OCI-LY7 (cell line): Measurements from ENCODE around the gene LRP2. TPM values are rescaled to one million over a fixed set of nuclear protein-coding genes. Genes with fewer than 3 reads are reported as not detected.
"Not testable (repeated sequence)": the region's sequence is repeated elsewhere in the genome, so short reads cannot be mapped to it uniquely, and the experiment has no call there.

Experiments
- BruUV-seq: library from RNA; stranded (reverse); fragments of 400-500 nt; replicated peaks from 2 replicates; lab custom pipeline; 2021; lab: Mats Ljungman, UMichigan
- CTCF ChIA-PET: fragments of 300-600 bp; sonication (Branson Sonifier 250); formaldehyde crosslinking; loops from one replicate; lab custom pipeline; 2022; ENCODE audit warnings: antibody characterized with exemption; ENCODE audit not compliant: unreplicated experiment; lab: Charles Lee
- POLR2A ChIA-PET: fragments of 300-600 bp; sonication (Branson Sonifier 250); formaldehyde crosslinking; loops from one replicate; lab custom pipeline; 2022; ENCODE audit warnings: antibody characterized with exemption; lab: Charles Lee
- DNase-seq: peaks from one replicate; pipeline ENCODE4 v3.0.0-alpha.2; 2015; ENCODE audit warnings: low spot score
- H2AFZ ChIP-seq: fragments of 200-600 bp; sonication (generic), shearing (Covaris generic); 2 replicates; pipeline ENCODE4 v1.6.1; 2014; ENCODE audit warnings: mild to moderate bottlenecking, antibody characterized with exemption, low read length, moderate library complexity
- H3K27ac ChIP-seq: fragments of 200-600 bp; sonication (generic); 2 replicates; pipeline ENCODE4 v1.5.1; 2014; ENCODE audit warnings: mixed run types, low read depth, mild to moderate bottlenecking, moderate library complexity, low read length, inconsistent platforms; ENCODE audit not compliant: poor library complexity, severe bottlenecking
- H3K36me3 ChIP-seq: fragments of 200-600 bp; sonication (generic); 2 replicates; pipeline ENCODE4 v1.6.1; 2014; ENCODE audit warnings: mild to moderate bottlenecking, antibody characterized with exemption, low read length, moderate library complexity, mixed read lengths; ENCODE audit not compliant: insufficient read depth
- H3K4me1 ChIP-seq: fragments of 200-600 bp; sonication (generic); 2 replicates; pipeline ENCODE4 v1.5.1; 2014; ENCODE audit warnings: mild to moderate bottlenecking, low read length; ENCODE audit not compliant: insufficient read depth, poor library complexity, severe bottlenecking
- H3K4me2 ChIP-seq: fragments of 200-600 bp; sonication (generic); 2 replicates; pipeline ENCODE4 v1.6.1; 2014; ENCODE audit warnings: mild to moderate bottlenecking, low read length
- H3K4me3 ChIP-seq: fragments of 200-600 bp; sonication (generic); 2 replicates; pipeline ENCODE4 v1.5.1; 2014; ENCODE audit warnings: mild to moderate bottlenecking, low read depth, low read length; ENCODE audit not compliant: poor library complexity, severe bottlenecking
- H3K79me2 ChIP-seq: fragments of 200-600 bp; sonication (generic); 2 replicates; pipeline ENCODE4 v1.6.1; 2016; ENCODE audit warnings: low read depth, mild to moderate bottlenecking, low read length, moderate library complexity, mixed read lengths; ENCODE audit not compliant: insufficient read depth
- H3K9me2 ChIP-seq: fragments of 200-600 bp; sonication (generic); 2 replicates; pipeline ENCODE4 v1.6.1; 2016; ENCODE audit warnings: mild to moderate bottlenecking, low read length, mixed read lengths; ENCODE audit not compliant: insufficient read depth
- H3K9me3 ChIP-seq: fragments of 200-600 bp; sonication (generic); 2 replicates; pipeline ENCODE4 v1.6.1; 2014; ENCODE audit warnings: mild to moderate bottlenecking, mixed run types, low read length, mixed read lengths
- H4K20me1 ChIP-seq: fragments of 200-600 bp; sonication (generic); 2 replicates; pipeline ENCODE4 v1.6.1; 2014; ENCODE audit warnings: mild to moderate bottlenecking, antibody characterized with exemption, low read length, moderate library complexity, mixed read lengths; ENCODE audit not compliant: insufficient read depth
- EZH2phosphoT487 ChIP-seq: fragments of 200-600 bp; sonication (generic); IDR thresholded peaks from 2 replicates; pipeline ENCODE4 v1.6.1; 2018; ENCODE audit warnings: low read depth, borderline replicate concordance, mild to moderate bottlenecking, mixed run types, antibody characterized with exemption, low read length, moderate library complexity, mixed read lengths
- intact Hi-C: fragments of 100-400 bp; cut with micrococcal nuclease; formaldehyde crosslinking; loops from one replicate; pipeline ENCODE4 v1.10.0; 2022; ENCODE audit not compliant: unreplicated experiment
- total RNA-seq, 2 experiments: library from RNA; depleted of rRNA in 1 of 2; stranded (reverse); fragments of >200 nt in 1 of 2; shearing (Covaris generic) in 1 of 2; gene quantifications; 2 replicates each; pipeline ENCODE4 v1.2.3, GENCODE V29; 2014 to 2022
- TF ChIP-seq, protein P1 (sequence below): fragments of 200-600 bp; sonication (generic); conservative IDR thresholded peaks from 2 replicates; pipeline ENCODE4 v1.5.1; 2014; ENCODE audit warnings: mild to moderate bottlenecking, antibody characterized with exemption, low read length, moderate library complexity, mixed read lengths

Gene LRP2
- total RNA-seq, 2 experiments from 2014 or later, result 0.89 TPM; not detected in 1

DNA sequence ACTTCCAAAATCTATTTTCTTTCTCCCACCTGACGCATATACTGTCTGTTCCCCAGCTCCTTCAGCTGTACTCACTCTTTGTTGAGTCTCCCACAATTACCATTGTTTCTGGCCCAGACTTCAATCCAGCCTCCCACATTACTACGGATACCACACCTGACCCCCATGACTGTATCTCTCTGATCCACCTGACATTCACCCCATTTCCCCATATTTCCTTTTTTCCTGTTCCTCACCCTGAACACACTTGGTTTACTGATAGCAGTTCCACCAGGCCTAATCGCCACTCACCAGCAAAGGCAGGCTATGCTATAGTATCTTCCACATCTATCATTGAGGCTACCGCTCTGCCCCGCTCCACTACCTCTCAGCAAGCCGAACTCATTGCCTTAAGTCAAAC, 228.1 kb downstream of the LRP2 start:
- POLR2A ChIA-PET, intact Hi-C loops, H3K79me2 ChIP-seq, H3K4me3 ChIP-seq, H3K9me3 ChIP-seq, H3K4me2 ChIP-seq, H4K20me1 ChIP-seq, BruUV-seq, H3K36me3 ChIP-seq, CTCF ChIA-PET, H2AFZ ChIP-seq, DNase-seq, H3K9me2 ChIP-seq, H3K27ac ChIP-seq, H3K4me1 ChIP-seq: not testable (repeated sequence)

DNA sequence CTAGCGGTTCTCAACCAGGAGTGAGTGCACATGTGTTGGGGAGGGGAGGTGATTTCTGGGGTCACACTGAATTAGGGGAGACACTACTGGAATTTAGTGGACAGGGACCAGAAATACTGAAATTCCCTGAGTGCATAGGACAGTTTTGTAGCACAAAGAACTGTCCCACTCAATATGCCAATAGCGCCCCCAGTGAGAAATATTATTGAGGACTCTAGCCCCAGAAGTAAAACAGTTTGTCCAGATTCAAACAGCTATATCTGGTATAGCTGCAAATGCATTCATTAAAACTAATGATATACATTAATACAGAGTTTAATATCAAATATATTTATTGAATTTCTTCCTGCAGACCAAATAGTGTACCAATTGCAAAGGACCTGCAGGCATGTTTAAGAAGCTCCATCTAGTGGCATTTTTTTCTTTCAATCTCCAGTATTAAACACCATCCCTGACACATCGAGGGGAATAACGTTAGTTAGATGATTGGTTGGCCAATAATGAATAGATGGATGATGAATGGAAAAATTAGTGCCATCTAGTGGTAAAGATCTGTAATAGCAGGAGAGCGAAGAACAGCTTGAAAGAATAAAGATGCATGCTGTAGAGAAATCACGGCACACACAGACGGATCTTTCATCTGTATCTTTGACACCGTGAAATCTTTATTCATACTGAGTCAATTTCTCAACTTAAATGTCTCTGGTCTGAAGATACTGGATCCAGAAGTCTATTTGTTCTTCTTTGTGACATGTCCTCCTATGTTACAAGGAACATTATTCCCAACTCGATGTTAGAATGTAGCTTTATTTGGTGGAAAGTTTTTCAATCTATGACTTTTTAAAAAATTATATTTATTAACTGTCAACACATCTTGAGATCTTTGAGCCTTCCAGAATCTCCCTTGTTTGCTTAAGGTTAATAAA, 230.5 kb downstream of the LRP2 start:
- no peak overlapping the region for H3K4me3 ChIP-seq
- H3K4me1 ChIP-seq, result no peaks in the 10 kb centered on the region
- no TSS peak for BruUV-seq
- intact Hi-C loops, result loop anchor here (1.0 to 2.0 kb wide), 2 partner anchors 23 to 171 kb away; no protein-coding TSS in a partner anchor
- H3K27ac ChIP-seq, result no peak overlapping the region
- no peak overlapping the region for H2AFZ ChIP-seq
- H3K36me3 ChIP-seq, result no peaks in the 10 kb centered on the region
- no peaks in the 10 kb centered on the region for H3K9me3 ChIP-seq
- TF ChIP-seq, protein P1, sequence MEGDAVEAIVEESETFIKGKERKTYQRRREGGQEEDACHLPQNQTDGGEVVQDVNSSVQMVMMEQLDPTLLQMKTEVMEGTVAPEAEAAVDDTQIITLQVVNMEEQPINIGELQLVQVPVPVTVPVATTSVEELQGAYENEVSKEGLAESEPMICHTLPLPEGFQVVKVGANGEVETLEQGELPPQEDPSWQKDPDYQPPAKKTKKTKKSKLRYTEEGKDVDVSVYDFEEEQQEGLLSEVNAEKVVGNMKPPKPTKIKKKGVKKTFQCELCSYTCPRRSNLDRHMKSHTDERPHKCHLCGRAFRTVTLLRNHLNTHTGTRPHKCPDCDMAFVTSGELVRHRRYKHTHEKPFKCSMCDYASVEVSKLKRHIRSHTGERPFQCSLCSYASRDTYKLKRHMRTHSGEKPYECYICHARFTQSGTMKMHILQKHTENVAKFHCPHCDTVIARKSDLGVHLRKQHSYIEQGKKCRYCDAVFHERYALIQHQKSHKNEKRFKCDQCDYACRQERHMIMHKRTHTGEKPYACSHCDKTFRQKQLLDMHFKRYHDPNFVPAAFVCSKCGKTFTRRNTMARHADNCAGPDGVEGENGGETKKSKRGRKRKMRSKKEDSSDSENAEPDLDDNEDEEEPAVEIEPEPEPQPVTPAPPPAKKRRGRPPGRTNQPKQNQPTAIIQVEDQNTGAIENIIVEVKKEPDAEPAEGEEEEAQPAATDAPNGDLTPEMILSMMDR, result peak; percentile 88
- TF ChIP-seq EZH2phosphoT487, result no peak
- POLR2A ChIA-PET, result interaction anchor here (0.7 to 0.9 kb wide), 2 partner anchors 8 to 37 kb away, joined by 4 read pairs; no protein-coding TSS in a partner anchor
- CTCF ChIA-PET, result interaction anchor here (0.9 to 1.5 kb wide), 3 partner anchors 8 to 90 kb away, joined by 3 to 5 read pairs (median 4); no protein-coding TSS in a partner anchor
- no peaks in the 10 kb centered on the region for H4K20me1 ChIP-seq
- peak; percentile 50 for DNase-seq
- H3K9me2 ChIP-seq, result no peaks in the 10 kb centered on the region
- H3K4me2 ChIP-seq, result no peak overlapping the region
- H3K79me2 ChIP-seq, result no peaks in the 10 kb centered on the region

DNA sequence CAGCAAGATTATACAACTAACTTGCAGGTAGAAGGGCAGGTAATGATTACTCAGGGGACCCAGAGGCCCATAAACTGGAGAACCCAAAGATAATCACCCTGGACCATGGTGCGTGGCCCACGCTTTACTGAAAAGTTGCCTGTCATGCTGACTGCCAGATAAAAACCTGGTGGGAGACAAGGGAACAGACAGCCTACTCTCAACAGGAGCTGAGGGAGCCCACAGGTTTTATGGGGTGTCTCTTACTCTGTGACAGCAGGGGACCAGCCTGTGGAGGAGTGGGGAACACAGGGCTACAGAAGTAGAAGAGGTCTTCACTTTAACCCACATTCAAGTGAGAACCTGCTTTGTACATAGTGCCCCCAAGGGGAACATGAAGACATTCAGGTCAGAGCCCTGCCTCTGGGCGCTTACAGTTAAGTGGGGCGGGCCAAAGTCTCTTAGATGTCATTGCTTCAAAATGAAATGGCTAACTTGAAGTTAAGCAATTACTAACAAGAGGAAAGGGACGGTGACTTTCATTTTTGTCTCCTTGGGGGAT, 232.6 kb downstream of the LRP2 start:
- TF ChIP-seq EZH2phosphoT487, result no peak
- TF ChIP-seq, protein P1, result no peak
- Histone ChIP-seq H3K36me3 (no peaks in the 10 kb centered on the region), H2AFZ (no peak overlapping the region), H4K20me1 (no peaks in the 10 kb centered on the region), H3K4me1 (no peaks in the 10 kb centered on the region), H3K4me3 (no peak overlapping the region), H3K79me2 (no peaks in the 10 kb centered on the region), H3K9me2 (no peaks in the 10 kb centered on the region), H3K9me3 (no peaks in the 10 kb centered on the region), H3K27ac (no peak overlapping the region), H3K4me2 (no peak overlapping the region)
- CTCF ChIA-PET, result no interaction called here
- DNase-seq, result no peak
- no TSS peak for BruUV-seq
- intact Hi-C loops, result no loop called here
- POLR2A ChIA-PET, result no interaction called here
